GM21619 (cell line): ENCODE data around the gene SULT2B1.
"Not testable (repeated sequence)": the region's sequence is repeated elsewhere in the genome, so short reads cannot be mapped to it uniquely, and the experiment has no call there.

ENCODE experiments used
- ATAC-seq: cut with Tn5 transposase; IDR thresholded peaks from one replicate; pipeline ENCODE4 v1.9.1; 2021; ENCODE audit not compliant: unreplicated experiment

The SULT2B1 gene

DNA sequence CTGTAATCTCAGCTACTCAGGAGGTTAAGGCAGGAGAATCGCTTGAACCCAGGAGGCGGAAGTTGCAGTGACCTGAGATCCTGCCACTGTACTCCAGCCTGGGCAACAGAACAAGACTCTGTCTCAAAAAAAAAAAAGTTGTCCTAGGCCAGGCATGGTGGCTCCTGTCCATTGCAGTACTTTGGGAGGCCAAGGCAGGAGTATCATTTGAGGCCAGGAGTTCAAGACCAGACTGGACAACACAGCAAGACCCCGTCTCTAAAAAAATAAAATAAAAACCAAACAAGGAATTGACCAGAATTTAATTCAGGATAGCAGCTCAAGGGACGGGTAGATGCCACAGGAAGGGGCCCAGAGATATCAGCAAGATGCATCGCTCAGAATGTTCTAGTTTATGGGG is 4.9 kb downstream of the SULT2B1 start:
- no peak for ATAC-seq

DNA sequence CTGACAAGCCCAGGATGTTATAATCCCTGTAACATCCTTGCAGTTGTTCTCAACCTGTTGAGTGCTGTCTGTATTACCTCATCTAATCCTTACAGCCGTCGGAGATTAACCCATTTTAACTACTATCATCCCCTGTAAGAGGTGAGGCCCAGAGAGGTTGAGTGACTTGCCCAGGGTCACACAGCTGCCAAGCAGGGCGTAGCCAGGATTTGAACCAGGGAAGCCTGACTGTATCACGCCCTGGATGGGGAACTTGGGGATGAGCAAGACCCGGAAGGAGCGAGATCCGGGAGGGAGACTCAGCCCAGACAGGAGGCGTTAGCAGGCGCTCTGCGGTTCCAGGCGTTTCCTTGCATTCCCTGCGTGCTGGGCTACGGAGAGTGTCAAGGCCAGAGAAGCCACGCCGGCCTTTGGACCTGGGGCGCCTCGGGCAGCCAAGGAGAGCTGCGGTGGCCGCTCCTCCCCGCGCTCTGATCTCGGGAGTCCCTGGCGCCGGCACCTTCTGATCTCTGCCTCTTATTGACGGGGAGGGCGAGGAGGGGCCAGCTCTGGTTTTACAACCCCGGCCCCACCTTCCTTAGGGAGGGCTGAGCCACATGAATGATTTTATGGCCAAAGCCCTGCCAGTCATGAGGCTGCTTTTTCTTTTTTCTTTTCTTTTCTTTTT is 6.2 kb downstream of the SULT2B1 start:
- ATAC-seq: no peak

DNA sequence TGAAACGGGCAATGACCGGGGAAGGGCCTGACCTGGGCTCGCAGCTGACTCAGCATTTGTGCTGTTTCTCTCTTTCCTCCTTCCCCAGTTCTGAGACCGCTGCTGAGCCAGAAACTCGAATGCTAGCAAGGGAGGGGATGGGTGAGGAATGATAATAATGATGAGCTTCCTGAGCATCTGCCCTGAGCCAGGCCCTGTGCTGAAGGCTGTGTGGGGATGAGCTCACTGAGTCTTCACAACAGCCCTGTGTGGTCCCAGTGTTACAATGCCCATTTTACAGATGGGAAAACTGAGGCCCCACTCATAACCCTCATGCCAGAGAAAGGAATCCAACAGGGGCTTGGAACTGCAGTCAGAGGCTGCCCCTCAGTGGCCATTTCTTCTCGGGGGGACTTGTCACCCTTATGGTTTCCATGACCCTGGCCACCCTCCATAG is 8.1 kb downstream of the SULT2B1 start:
- no peak for ATAC-seq

DNA sequence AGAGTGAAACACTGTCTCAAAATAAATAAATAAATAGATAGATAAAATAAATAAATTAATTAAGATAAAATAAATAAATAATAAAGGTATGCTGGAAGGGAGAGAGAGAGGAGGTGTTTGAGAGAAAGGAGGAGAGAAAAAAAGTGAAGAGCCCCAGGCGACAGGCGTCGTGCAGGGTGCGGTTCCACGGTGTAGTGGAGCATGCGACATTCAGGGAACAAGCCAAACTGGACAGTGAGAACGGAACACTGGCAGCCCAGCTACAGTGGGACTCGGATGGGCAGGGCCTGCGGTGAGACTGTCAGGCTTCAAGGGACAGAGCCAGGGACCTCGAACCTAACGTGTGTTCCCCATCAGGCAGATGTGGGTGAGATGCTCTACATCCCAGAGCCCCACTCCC is 9.4 kb downstream of the SULT2B1 start:
- no peak for ATAC-seq

DNA sequence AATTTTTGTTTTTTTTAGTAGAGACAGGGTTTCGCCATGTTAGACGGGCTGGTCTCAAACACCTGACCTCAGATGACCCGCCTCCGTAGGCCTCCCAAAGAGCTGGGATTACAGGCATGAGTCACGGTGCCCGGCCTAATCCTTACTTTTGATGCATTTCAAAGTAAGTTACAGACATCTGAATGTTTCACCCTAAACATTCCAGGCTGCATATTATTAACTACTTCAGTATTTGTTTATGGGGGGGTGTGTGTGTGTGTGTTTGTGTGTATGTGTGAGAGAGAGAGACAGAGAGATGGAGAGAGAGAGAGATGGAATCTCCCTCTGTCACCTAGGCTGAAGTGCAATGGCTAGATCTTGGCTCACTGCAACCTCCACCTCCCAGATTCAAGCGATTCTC is 13.1 kb downstream of the SULT2B1 start:
- no peak for ATAC-seq

DNA sequence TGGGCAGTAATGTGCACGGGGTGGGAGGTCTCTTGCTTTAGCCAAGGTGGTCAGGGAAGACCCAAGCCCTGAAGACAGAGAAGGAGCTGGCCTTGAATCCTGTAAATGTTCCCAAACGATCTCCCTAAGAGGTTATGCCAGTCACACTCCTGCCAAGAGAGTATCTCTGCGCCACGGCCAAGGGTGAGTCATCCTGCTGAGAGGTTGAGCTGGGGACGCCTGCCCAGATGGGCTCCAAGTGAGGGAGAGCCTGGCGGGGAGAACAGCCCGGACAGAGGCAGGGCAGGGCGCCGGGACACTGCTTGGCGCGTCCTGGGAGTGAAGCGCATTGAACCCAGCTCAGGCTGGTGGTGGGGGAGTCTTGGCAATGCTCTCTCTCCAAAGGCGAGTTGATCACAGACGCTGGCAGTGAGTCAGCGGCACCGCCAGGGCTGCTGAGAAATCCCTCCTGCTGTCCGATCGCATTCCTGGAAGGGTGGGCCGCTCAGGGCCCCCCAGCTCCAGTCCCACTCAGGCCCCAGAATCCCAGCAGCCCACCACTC is 16.4 kb downstream of the SULT2B1 start:
- ATAC-seq: no peak

DNA sequence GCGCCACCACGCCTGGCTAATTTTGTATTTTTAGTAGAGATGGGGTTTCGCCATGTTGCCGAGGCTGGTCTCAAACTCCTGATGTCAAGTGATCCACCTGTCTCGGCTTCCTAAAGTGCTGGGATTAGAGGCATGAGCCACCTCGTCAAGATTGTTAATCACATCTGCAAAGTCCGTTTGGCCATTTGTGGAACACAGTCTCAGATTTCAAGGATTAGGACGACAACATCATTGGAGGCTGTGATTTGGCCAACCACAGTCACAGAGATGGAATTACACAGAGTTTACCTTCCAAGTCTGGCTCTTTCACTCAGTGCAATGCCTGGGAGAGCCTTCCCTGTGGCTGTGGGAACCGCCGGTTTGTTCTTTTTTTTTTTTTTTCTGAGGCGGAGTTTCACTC is 17.8 kb downstream of the SULT2B1 start:
- ATAC-seq: no peak

DNA sequence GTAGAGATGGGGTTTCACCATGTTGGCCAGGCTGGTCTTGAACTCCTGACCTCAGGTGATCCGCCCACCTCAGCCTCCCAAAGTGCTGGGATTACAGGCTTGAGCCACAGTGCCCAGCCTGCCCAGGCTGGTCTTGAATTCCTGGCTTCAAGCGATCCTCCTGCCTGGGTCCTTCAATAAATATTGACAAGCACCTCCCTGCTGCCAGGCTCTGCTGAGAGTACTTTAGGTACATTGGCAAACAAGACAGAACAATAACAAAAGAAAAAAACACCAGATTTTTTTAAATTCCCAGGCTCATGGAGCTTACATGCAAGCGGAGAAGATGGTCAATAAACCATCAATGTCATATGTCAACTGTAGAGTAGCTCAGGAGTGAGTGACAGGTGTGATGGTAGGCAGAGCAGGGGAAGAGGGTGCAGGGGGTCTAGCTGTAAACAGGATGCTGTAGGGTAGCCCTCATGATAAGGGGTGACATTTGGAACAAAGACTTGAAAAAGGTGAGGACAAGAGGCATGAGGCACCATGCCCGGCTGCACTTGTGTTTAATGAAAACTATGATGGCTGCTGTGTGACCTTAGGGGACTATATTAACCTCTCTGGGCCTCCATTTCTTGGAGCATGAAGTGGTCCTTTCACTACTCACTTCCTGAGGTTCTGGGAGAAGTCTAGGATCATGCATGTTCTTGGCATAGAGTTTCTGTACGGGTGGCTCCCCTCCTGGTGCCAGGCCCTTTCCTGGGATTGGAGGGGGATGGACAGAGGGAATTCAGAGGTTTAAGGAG is 19.6 kb downstream of the SULT2B1 start:
- no peak for ATAC-seq

DNA sequence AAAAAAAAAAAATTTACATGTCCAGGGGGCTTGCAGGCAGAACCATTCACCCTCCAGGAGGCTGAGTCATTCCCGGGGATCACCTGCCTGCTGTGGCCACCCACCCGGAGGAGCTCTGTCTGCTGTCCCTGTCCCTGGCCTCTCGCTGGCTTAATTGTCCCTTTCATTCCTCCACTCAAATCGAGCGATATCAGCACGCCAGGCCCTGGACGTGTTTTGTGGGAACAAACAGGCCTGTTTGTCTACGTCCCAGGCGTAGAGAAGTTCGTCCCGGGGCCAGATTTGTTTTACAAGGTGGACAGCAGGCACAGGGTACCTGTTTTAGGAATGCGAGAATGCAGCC is 21.2 kb downstream of the SULT2B1 start:
- no peak for ATAC-seq

DNA sequence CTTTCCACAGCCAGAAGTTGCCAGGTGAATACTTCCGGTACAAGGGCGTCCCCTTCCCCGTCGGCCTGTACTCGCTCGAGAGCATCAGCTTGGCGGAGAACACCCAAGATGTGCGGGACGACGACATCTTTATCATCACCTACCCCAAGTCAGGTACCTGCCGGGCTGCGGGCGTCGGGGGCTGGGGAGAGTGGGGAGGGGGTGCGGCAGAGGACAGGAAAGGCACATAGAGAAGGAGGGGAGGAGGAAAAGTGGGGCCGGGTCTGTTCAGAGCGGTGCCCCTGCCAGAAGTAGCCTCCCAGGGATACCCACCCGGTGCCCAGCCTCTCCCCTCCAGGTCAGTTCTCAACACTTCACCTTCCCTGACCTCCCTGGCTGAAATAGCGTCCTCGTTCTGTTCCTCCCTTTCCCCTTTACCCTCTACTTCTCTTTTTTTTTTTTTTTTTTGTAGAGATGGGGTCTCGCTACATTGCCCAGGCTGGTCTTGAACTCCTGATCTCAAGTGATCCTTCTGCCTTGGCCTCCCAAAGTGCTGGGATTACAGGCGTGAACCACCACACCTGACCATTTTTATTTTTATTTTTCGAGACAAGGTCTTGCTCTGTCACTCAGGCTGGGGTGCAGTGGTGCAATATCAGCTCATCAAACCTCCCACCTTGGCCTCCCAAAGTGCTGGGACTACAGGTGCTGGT is 24.1 kb downstream of the SULT2B1 start:
- ATAC-seq: no peak

DNA sequence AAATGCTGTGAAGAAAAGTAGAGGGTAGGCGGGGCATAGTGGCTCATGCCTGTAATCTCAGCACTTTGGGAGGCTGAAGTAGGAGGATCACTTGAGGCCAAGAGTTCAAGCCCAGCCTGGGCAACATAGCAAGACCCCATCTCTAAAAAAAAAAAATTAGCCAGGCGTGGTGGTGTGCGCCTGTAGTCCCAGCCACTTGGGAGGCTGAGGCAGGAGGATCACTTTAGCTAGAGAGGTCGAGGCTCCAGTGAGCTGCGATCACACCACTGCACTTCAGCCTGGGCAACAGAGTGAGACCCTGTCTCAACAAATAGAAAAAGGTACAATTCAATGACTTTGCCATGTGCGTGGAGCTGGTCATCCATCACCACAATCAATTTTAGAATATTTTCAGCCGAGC is 25.9 kb downstream of the SULT2B1 start:
- ATAC-seq: not testable (repeated sequence)

DNA sequence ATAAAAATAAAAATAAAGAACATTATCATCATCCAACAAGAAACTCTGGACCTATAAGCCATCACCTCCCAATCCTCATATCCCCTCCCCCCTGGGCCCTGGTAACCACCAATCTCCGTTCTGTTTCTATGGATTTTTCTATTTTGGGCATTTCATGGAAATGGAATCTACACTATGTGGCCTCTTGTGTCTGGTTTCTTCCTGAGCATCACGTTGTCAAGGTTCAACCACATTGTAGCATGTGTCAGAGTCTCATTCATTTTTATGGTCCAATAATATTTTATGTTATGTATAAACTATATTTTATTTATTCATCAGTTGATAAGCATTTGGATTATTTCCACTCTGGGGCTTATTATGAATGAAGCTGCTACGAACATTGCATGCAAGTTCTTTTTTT is 26.9 kb downstream of the SULT2B1 start:
- no peak for ATAC-seq

DNA sequence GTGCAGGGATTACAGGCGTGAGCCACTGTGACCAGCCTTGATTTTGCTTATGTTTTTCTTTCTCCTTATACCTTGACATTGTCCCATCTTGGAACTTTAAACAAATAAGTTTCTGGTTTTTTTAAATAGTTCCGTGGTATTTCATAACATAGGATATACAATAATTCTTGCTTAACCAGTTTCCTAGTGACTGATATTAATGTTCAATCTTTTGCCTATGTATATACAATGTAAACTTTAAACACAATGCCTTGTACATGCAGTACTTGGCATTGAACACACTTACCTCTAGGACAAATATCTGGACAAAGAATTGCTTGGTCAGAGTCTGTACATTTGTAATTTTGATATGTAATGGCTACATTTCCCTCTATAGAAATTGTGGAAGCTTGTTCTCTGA is 30.2 kb downstream of the SULT2B1 start:
- no peak for ATAC-seq

DNA sequence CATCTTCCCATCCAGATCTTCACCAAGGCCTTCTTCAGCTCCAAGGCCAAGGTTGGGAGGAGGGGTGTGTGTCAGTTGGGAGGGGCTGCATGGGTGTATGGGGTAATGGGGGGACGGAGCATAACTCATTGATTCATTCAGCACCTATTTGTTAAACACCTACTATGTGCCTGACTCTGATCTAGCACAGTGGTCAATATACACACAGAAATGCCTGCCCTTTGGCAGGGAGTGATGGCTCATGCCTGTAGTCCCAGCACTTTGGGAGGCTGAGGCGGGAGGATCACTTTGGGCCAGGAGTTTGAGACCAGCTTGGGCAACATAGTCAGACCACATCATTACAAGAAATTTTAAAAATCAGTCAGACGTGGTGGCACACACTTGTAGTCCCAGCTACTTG is 35.4 kb downstream of the SULT2B1 start:
- no peak for ATAC-seq

DNA sequence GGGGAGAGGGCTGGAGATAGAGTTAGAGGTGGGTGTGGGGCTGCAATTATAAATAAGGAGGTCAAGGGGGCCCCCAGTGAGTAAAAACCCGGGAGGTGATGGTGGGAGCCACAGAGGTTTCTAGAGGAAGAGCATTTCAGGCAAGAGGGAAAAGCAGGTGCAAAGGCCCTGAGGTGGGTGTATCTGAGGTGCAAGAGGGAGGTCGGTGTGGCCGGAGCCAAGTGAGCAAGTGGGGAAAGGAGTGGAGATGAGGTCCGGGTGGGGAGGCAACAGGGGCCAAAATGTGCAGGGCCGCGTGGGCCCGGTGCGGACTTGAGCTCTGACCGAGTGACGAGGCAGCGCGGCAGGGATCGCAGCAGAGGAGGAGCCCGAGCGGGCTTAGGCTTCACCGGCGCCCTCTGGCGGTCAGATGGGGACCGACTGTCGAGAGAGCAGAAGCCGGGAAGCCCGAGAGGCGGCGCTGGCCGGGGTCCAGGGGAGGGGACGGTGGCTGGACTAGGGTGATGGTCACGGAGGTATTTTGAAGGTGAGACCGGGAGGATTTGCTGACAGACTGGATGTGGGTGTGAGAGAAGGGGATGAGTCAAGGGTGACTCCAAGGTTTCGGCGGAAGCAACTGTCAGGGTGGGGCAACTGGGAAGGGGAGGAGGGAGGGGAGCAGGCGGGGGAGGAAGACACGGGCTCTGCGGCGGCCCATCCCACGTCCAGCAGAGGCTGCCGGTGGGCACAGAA is 36.9 kb downstream of the SULT2B1 start:
- ATAC-seq: no peak

DNA sequence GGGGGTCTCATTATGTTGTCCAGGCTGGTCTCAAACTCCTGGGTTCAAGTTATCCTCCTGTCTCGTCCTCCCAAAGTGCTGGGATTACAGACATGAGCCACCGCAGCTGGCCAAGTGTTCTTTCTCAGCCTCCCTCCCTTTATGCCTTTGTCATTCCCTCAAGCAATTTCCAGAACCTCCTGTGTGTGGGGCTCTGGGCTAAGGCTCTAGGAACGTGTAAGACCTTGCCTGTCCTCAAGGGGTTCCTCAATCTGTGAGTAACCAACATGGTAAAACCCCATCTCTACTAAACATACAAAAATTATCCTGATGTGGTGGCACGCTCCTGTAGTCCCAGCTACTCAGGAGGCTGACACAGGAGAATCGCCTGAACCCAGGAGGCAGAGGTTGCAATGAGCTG is 39.0 kb downstream of the SULT2B1 start:
- ATAC-seq: no peak

DNA sequence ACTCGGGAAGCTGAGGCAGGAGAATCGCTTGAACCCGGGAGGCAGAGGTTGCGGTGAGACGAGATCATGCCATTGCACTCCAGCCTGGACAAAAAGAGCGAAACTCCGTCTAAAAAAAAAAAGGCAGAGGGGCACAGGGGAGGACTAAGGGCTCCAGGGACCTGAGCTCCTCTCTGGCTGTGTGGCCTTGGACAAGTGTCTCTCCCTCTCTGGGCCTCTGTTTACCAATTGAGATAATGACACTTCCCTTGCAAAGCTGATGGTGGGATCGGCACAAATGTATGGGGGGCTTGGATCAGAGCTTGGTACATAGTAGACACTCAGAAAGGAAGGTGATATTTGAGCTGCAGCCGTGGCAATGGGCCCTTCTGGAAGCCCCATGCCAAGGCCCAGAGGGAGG is 43.2 kb downstream of the SULT2B1 start:
- no peak for ATAC-seq

DNA sequence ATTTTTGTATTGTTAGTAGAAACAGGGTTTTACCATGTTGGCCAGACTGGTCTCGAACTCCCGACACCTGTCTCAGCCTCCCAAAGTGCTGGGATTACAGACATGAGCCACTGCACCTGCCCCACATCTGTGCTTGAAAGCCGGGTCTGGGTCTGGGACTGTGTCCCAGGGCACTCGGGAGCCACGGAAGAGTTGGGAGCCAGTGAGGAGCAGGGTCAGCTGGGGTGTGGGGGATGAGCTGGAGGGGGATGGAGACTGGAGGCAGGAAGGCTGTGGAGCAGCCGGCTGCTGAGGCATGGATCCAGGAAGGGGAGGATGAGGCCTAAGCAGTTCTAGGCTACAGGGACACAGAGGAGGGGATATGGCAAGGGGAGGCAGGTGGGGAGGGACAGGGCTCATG is 43.9 kb downstream of the SULT2B1 start:
- no peak for ATAC-seq

DNA sequence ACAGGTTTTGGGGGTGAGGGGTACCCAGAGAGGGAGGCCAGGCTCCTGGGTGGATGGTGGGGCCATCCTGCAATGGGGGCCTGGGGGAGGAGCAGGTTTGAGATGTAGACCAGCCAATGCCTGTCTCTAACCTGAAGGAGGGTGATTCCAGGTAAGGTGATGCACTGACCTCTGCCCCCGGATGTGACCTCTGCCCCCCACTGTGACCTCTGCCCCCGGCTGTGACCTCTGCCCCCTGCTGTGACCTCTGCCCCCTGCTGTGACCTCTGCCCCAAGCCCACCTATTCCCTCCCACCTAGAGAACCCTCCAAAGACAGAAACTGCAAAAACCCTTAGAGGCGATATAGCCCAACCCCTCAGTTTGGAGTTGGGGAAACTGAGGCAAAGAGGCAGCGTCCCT is 44.3 kb downstream of the SULT2B1 start:
- ATAC-seq: no peak

DNA sequence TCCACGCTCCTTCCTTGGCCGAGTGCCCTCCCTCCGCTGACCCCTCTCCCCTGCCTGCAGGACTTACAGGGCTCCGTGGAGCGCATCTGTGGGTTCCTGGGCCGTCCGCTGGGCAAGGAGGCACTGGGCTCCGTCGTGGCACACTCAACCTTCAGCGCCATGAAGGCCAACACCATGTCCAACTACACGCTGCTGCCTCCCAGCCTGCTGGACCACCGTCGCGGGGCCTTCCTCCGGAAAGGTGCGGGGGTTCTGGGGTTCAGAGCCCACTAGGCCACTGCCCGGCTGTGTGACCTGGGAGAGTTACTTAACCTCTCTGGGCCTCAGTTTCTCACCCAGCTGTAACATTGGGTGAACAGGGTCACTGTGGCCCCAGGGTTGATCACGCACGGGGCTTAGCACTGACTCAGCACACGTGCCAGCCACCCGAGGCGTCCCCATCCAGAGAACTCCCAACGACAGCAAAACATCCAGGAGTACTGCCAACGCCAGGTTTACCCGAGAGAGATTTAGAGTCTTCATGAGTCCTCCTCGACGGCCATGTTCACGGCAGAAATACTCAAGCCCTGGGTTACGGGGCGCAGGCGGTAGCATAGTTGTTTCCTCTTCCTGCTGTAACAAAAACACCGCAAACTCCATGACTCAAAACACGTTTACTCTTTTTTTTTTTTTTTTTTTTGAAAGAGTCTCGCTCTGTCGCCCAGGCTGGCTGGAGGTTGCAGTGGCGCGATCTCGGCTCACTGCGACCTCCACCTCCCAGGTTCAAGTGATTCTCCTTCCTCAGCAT is 44.9 kb downstream of the SULT2B1 start:
- ATAC-seq: no peak
